ENCODE measurements around the gene INTS3.
A peak's percentile ranks its signal among the peaks of the same experiment; 100 is the strongest.

INTS3 gene

GRCh38 chr1:153727463-153728304 is at the start of gene INTS3:
Gene INTS3 (plus strand): TSS chr1:153728050. CDS start chr1:153728635, 585 bp downstream.
- DNase-seq (ENCODE audit: low spot score), result peak; percentile 98

GRCh38 chr1:153678519-153679336 is 49.1 kb upstream of the INTS3 start, which contains the start of gene NPR1:
Gene NPR1 (plus strand): TSS chr1:153678688. CDS start chr1:153679109, 421 bp downstream.
- DNase-seq (ENCODE audit: low spot score), result peak; percentile 77

- DNase-seq (ENCODE audit: low spot score), result no peak
Measured at GRCh38 chr1:153679337-153680119, 48.3 kb upstream of the INTS3 start.

- peak; percentile 54 for DNase-seq (ENCODE audit: low spot score)
Measured at GRCh38 chr1:153680120-153680403, 47.8 kb upstream of the INTS3 start.

- DNase-seq (ENCODE audit: low spot score), result no peak
Measured at GRCh38 chr1:153682730-153683129, 45.1 kb upstream of the INTS3 start.

GRCh38 chr1:153683854-153684253 is 44.0 kb upstream of the INTS3 start:
- no peak for DNase-seq (ENCODE audit: low spot score)

GRCh38 chr1:153684892-153685291 is 43.0 kb upstream of the INTS3 start:
- DNase-seq (ENCODE audit: low spot score), result no peak

GRCh38 chr1:153685544-153686340 is 42.1 kb upstream of the INTS3 start:
- DNase-seq (ENCODE audit: low spot score), result no peak

- no peak for DNase-seq (ENCODE audit: low spot score)
Measured at GRCh38 chr1:153687346-153688125, 40.3 kb upstream of the INTS3 start.

GRCh38 chr1:153688276-153688675 is 39.6 kb upstream of the INTS3 start:
- no peak for DNase-seq (ENCODE audit: low spot score)

GRCh38 chr1:153688736-153689328 is 39.0 kb upstream of the INTS3 start:
- DNase-seq (ENCODE audit: low spot score), result no peak

GRCh38 chr1:153693466-153693865 is 34.4 kb upstream of the INTS3 start:
- DNase-seq (ENCODE audit: low spot score), result no peak

- no peak for DNase-seq (ENCODE audit: low spot score)
Measured at GRCh38 chr1:153696741-153697140, 31.1 kb upstream of the INTS3 start.

GRCh38 chr1:153697191-153698019 is 30.4 kb upstream of the INTS3 start:
- DNase-seq (ENCODE audit: low spot score), result peak; percentile 75

GRCh38 chr1:153698020-153698922 is 29.6 kb upstream of the INTS3 start:
- DNase-seq (ENCODE audit: low spot score), result peak; percentile 50

- DNase-seq (ENCODE audit: low spot score), result no peak
Measured at GRCh38 chr1:153698923-153699714, 28.7 kb upstream of the INTS3 start.

GRCh38 chr1:153699768-153700167 is 28.1 kb upstream of the INTS3 start:
- DNase-seq (ENCODE audit: low spot score), result no peak
